ENCODE data around the gene NID1. TPM values are rescaled to one million over a fixed set of nuclear protein-coding genes. Genes with fewer than 3 reads are reported as not detected.
A peak's percentile ranks its signal among the peaks of the same experiment; 100 is the strongest.

Gene NID1, protein sequence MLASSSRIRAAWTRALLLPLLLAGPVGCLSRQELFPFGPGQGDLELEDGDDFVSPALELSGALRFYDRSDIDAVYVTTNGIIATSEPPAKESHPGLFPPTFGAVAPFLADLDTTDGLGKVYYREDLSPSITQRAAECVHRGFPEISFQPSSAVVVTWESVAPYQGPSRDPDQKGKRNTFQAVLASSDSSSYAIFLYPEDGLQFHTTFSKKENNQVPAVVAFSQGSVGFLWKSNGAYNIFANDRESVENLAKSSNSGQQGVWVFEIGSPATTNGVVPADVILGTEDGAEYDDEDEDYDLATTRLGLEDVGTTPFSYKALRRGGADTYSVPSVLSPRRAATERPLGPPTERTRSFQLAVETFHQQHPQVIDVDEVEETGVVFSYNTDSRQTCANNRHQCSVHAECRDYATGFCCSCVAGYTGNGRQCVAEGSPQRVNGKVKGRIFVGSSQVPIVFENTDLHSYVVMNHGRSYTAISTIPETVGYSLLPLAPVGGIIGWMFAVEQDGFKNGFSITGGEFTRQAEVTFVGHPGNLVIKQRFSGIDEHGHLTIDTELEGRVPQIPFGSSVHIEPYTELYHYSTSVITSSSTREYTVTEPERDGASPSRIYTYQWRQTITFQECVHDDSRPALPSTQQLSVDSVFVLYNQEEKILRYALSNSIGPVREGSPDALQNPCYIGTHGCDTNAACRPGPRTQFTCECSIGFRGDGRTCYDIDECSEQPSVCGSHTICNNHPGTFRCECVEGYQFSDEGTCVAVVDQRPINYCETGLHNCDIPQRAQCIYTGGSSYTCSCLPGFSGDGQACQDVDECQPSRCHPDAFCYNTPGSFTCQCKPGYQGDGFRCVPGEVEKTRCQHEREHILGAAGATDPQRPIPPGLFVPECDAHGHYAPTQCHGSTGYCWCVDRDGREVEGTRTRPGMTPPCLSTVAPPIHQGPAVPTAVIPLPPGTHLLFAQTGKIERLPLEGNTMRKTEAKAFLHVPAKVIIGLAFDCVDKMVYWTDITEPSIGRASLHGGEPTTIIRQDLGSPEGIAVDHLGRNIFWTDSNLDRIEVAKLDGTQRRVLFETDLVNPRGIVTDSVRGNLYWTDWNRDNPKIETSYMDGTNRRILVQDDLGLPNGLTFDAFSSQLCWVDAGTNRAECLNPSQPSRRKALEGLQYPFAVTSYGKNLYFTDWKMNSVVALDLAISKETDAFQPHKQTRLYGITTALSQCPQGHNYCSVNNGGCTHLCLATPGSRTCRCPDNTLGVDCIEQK
- polyA plus RNA-seq (1.6 to 2.5 TPM (median 1.8 TPM) in 3 replicates), polyA minus RNA-seq (2.8 to 4.5 TPM (median 4.2 TPM) in 3 replicates)
- 0.82 TPM for polyA plus RNA-seq (2011; ENCODE audit: low read depth)
- 1.1 and 1.4 TPM in 2 replicates for polyA plus RNA-seq (2011; cell fraction: cytosol; rRNA removed)
- polyA plus RNA-seq (2011; cell fraction: nucleus; rRNA removed): 4.8 and 7.0 TPM in 2 replicates
- polyA plus RNA-seq (2012; ENCODE audit: low replicate concordance): 1.3 and 1.5 TPM in 2 replicates
- polyA minus RNA-seq (2011; cell fraction: cytosol; rRNA and poly(A)+ RNA removed): 2.7 TPM
- polyA minus RNA-seq (2011; cell fraction: nucleus; rRNA and poly(A)+ RNA removed): 4.3 and 6.7 TPM in 2 replicates

DNA sequence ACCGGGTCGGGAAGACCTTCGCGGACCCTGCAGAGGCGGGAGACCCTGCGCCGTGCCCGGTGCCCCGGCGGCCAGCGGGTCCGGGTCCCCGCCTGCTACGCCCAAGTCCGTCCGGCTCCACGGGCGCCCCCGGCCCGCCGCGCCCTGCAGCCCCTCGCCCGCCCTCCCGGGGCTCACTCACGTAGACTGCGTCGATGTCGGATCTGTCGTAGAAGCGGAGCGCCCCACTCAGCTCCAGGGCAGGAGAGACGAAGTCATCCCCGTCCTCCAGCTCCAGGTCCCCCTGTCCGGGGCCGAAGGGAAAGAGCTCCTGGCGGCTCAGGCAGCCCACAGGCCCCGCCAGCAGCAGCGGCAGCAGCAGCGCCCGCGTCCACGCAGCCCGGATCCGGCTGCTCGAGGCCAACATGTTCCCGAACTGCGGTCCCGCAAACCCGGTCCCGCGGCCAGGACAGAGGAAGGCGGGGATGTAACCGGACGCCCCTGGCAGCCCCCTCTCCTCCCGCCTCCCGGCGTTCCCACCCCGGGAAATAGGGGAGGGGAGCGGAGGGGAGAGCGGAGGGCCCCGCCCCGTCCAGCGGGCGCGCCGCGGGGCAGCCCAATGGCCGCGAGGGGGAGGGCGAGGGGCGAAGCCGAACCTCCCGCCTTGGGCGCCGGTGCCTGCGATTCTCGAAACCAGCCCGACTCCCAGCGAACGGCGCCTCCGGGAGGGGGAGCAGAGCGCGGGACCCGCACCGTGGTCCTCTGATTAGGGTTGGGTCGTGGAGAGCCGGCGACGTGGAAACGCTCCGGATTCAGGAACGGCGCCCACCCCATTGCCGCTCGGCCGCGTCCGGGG is at the start of gene NID1:
Gene NID1 (minus strand): TSS at position 417 of the 835 bp plus-strand sequence. CDS start 11 bp downstream, at position 406.
- Histone ChIP-seq H3K27ac (ENCODE audit: control insufficient read depth, insufficient read depth, low read length) (no peak within 1 kb of the TSS), H3K79me2 (ENCODE audit: control insufficient read depth, insufficient read depth, low read length) (no peaks in the 10 kb centered on the region), H3K4me1 (ENCODE audit: control insufficient read depth, extremely low read depth, insufficient read depth, low read length) (peaks cover 2% of the 10 kb centered on the region), H3K9me3 (ENCODE audit: control insufficient read depth, low read depth, low read length) (no peaks in the 10 kb centered on the region), H2AFZ (ENCODE audit: control insufficient read depth, low read length) (peak within 1 kb of the TSS; percentile 78), H3K36me3 (ENCODE audit: control insufficient read depth in 2 of 2, extremely low read depth in 1 of 2, insufficient read depth in 2 of 2, low read length in 2 of 2) (no peaks in the 10 kb centered on the region), H3K4me2 (ENCODE audit: control insufficient read depth, extremely low read depth, insufficient read depth, low read depth, low read length) (peak within 1 kb of the TSS; percentile 83), H3K4me3 (ENCODE audit: control insufficient read depth in 2 of 3, extremely low read depth in 1 of 3, insufficient read depth in 2 of 3, low read depth in 1 of 3, low read length in 3 of 3) (peak within 1 kb of the TSS; percentile 52 to 64 (median 62)), H3K9ac (ENCODE audit: control insufficient read depth, extremely low read depth, insufficient read depth, low read length) (peak within 1 kb of the TSS; percentile 62), H3K9me1 (ENCODE audit: control insufficient read depth, extremely low read depth, insufficient read depth, low read length) (no peaks in the 10 kb centered on the region), H4K20me1 (ENCODE audit: control insufficient read depth, extremely low read depth, insufficient read depth, low read length) (no peaks in the 10 kb centered on the region), H3K27me3 (ENCODE audit: control insufficient read depth, extremely low read depth, insufficient read depth, low read length) (peaks cover 30% of the 10 kb centered on the region)
- peak in 1 of 3 experiments; percentile 19 for TF ChIP-seq CTCF (optimal IDR thresholded peaks at IDR 0.05 in 1 of 3, IDR thresholded peaks at IDR 0.05 in 1 of 3, conservative IDR thresholded peaks at IDR 0.05 in 1 of 3; ENCODE audit: extremely low read depth in 1 of 3, insufficient read depth in 2 of 3, low read length in 3 of 3)
- TF ChIP-seq EZH2 (IDR thresholded peaks at IDR 0.05; ENCODE audit: low read length): peak; percentile 70
- FAIRE-seq (no peak), DNase-seq (ENCODE audit: low read depth, low spot score) (no peak)
- dilution Hi-C loops (cut with MboI; ENCODE audit: extremely low pct_ligation_motif_present, low sequenced_read_pairs): no loop called here

Measured in keratinocyte (primary cell).